Measurements from ENCODE around the gene COX20. TPM values are rescaled to one million over a fixed set of nuclear protein-coding genes. Genes with fewer than 3 reads are reported as not detected.

The COX20 gene
- total and polyA plus RNA-seq, 2 of the 13 experiments (the other 11 are each of a cell fraction or from before 2014, with no cell fraction given) = 34.4 to 95.8 TPM

DNA sequence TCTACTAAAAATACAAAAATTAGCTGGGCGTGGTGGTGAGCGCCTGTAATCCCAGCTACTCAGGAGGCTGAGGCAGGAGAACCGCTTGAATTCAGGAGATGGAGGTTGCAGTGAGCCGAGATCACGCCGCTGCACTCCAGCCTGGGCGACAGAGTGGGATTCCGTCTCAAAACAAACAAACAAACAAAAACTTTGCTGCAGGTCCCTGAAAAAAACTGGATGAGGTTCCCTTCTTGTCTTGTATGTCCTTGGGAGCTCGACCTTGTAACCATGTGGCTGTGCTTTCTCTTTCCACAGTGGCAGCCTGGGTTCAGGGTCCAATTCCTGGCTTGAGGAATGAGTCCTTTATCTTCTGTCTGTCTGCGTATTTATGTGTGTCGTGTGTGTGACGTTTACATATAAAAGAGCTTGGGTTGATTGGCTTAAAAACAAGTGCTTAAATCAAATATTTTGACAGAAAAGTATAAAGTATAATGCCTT is 18.0 kb upstream of the COX20 start (continued):
- TF ChIP-seq SP4 (CRISPR knock-in tag; IDR thresholded peaks at IDR 0.05) = no peak
- peak; percentile 65 for TF ChIP-seq SAP130 (CRISPR knock-in tag; IDR thresholded peaks at IDR 0.05; ENCODE audit: low read depth)
- TF ChIP-seq JUND (CRISPR knock-in tag; IDR thresholded peaks at IDR 0.05) = no peak
- TF ChIP-seq, protein P1, sequence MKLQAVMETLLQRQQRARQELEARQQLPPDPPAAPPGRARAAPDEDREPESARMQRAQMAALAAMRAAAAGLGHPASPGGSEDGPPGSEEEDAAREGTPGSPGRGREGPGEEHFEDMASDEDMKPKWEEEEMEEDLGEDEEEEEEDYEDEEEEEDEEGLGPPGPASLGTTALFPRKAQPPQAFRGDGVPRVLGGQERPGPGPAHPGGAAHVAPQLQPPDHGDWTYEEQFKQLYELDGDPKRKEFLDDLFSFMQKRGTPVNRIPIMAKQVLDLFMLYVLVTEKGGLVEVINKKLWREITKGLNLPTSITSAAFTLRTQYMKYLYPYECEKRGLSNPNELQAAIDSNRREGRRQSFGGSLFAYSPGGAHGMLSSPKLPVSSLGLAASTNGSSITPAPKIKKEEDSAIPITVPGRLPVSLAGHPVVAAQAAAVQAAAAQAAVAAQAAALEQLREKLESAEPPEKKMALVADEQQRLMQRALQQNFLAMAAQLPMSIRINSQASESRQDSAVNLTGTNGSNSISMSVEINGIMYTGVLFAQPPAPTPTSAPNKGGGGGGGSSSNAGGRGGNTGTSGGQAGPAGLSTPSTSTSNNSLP (IDR thresholded peaks at IDR 0.05; ENCODE audit: low read depth, low read length) = peak; percentile 46; the same call in 1 of the 2 replicates
- TF ChIP-seq NCOR1 (IDR thresholded peaks at IDR 0.05; ENCODE audit: borderline replicate concordance, low read length) = peak; percentile 57; the same call in 1 of the 2 replicates
- TF ChIP-seq MED1 (CRISPR knock-in tag; IDR thresholded peaks at IDR 0.05) = peak; percentile 82
- TF ChIP-seq, protein P2, sequence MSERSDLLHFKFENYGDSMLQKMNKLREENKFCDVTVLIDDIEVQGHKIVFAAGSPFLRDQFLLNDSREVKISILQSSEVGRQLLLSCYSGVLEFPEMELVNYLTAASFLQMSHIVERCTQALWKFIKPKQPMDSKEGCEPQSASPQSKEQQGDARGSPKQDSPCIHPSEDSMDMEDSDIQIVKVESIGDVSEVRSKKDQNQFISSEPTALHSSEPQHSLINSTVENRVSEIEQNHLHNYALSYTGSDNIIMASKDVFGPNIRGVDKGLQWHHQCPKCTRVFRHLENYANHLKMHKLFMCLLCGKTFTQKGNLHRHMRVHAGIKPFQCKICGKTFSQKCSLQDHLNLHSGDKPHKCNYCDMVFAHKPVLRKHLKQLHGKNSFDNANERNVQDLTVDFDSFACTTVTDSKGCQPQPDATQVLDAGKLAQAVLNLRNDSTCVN (CRISPR knock-in tag; IDR thresholded peaks at IDR 0.05; ENCODE audit: borderline replicate concordance) = 0 out of 2 replicates have a peak, but pooled peaks have one; percentile 46
- TF ChIP-seq, protein P3, sequence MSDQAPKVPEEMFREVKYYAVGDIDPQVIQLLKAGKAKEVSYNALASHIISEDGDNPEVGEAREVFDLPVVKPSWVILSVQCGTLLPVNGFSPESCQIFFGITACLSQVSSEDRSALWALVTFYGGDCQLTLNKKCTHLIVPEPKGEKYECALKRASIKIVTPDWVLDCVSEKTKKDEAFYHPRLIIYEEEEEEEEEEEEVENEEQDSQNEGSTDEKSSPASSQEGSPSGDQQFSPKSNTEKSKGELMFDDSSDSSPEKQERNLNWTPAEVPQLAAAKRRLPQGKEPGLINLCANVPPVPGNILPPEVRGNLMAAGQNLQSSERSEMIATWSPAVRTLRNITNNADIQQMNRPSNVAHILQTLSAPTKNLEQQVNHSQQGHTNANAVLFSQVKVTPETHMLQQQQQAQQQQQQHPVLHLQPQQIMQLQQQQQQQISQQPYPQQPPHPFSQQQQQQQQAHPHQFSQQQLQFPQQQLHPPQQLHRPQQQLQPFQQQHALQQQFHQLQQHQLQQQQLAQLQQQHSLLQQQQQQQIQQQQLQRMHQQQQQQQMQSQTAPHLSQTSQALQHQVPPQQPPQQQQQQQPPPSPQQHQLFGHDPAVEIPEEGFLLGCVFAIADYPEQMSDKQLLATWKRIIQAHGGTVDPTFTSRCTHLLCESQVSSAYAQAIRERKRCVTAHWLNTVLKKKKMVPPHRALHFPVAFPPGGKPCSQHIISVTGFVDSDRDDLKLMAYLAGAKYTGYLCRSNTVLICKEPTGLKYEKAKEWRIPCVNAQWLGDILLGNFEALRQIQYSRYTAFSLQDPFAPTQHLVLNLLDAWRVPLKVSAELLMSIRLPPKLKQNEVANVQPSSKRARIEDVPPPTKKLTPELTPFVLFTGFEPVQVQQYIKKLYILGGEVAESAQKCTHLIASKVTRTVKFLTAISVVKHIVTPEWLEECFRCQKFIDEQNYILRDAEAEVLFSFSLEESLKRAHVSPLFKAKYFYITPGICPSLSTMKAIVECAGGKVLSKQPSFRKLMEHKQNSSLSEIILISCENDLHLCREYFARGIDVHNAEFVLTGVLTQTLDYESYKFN (CRISPR knock-in tag; conservative IDR thresholded peaks at IDR 0.05) = peak; percentile 90
- no peak for TF ChIP-seq ZNF33B (CRISPR knock-in tag; IDR thresholded peaks at IDR 0.05)
- TF ChIP-seq ZMYM4 (CRISPR knock-in tag; IDR thresholded peaks at IDR 0.05) = peak; percentile 77
- no peak for TF ChIP-seq PHF21A (CRISPR knock-in tag; IDR thresholded peaks at IDR 0.05)
- TF ChIP-seq ZNF331 (CRISPR knock-in tag; IDR thresholded peaks at IDR 0.05) = 0 out of 2 replicates have a peak, but pooled peaks have one; percentile 24
- peak; percentile 100 for TF ChIP-seq ESRRA (CRISPR knock-in tag; IDR thresholded peaks at IDR 0.05; ENCODE audit: low read depth)
- no peak for TF ChIP-seq ZNF251 (CRISPR knock-in tag; IDR thresholded peaks at IDR 0.05)
- TF ChIP-seq MTF1 (CRISPR knock-in tag; IDR thresholded peaks at IDR 0.05) = no peak
- 0 out of 2 replicates have a peak, but pooled peaks have one; percentile 16 for TF ChIP-seq ZNF788 (CRISPR knock-in tag; IDR thresholded peaks at IDR 0.05; ENCODE audit: borderline replicate concordance)
- TF ChIP-seq, protein P4, sequence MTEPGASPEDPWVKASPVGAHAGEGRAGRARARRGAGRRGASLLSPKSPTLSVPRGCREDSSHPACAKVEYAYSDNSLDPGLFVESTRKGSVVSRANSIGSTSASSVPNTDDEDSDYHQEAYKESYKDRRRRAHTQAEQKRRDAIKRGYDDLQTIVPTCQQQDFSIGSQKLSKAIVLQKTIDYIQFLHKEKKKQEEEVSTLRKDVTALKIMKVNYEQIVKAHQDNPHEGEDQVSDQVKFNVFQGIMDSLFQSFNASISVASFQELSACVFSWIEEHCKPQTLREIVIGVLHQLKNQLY (CRISPR knock-in tag; IDR thresholded peaks at IDR 0.05) = no peak
- no peak for TF ChIP-seq NCOA1 (CRISPR knock-in tag; IDR thresholded peaks at IDR 0.05)
- TF ChIP-seq ZNF501 (CRISPR knock-in tag; IDR thresholded peaks at IDR 0.05) = peak; percentile 63; the same call in 1 of the 2 replicates
- TF ChIP-seq, protein P5, sequence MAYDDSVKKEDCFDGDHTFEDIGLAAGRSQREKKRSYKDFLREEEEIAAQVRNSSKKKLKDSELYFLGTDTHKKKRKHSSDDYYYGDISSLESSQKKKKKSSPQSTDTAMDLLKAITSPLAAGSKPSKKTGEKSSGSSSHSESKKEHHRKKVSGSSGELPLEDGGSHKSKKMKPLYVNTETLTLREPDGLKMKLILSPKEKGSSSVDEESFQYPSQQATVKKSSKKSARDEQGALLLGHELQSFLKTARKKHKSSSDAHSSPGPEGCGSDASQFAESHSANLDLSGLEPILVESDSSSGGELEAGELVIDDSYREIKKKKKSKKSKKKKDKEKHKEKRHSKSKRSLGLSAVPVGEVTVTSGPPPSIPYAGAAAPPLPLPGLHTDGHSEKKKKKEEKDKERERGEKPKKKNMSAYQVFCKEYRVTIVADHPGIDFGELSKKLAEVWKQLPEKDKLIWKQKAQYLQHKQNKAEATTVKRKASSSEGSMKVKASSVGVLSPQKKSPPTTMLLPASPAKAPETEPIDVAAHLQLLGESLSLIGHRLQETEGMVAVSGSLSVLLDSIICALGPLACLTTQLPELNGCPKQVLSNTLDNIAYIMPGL (CRISPR knock-in tag; IDR thresholded peaks at IDR 0.05; ENCODE audit: borderline replicate concordance in 1 of 2, low read depth in 1 of 2) = no peak
- peak; percentile 98 for TF ChIP-seq ZNF441 (CRISPR knock-in tag; IDR thresholded peaks at IDR 0.05; ENCODE audit: borderline replicate concordance)
- TF ChIP-seq GABPB1 (CRISPR knock-in tag; IDR thresholded peaks at IDR 0.05) = peak; percentile 49

All from HepG2 (cell line).